Measurements from ENCODE around the gene PLTP.
"Not testable (repeated sequence)": the region's sequence is repeated elsewhere in the genome, so short reads cannot be mapped to it uniquely, and the experiment has no call there.

DNA sequence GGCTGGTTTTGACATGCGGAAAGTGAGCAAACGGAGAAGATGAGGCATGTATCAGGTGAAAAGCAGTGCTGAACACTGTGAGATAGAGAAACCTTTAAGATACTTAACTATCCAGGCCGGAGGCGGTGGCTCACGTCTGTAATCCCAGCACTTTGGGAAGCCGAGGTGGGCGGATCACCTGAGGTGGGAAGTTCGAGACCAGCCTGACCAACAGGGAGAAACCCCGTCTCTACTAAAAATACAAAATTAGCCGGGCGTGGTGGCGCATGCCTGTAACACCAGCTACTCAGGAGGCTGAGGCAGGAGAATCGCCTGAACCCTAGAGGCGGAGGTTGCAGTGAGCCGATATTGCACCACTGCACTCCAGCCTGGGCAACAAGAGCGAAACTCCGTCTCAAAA lies 19.7 kb upstream of the PLTP start:
- not testable (repeated sequence) for TF ChIP-seq CTCF (conservative IDR thresholded peaks at IDR 0.05; ENCODE audit: low read depth, low read length); EZH2 (IDR thresholded peaks at IDR 0.05; ENCODE audit: low read length, unreplicated experiment); EZH2phosphoT487 (IDR thresholded peaks at IDR 0.05; ENCODE audit: borderline replicate concordance, low read length)

All from PC-3 (cell line).